ENCODE results near the gene REC8. TPM values are rescaled to one million over a fixed set of nuclear protein-coding genes. Genes with fewer than 3 reads are reported as not detected.

REC8 gene
- total and polyA plus RNA-seq, 9 donors = 4.9 to 75.4 (median 8.1) TPM

- H3K36me3 ChIP-seq = no peaks in the 10 kb centered on the region
- H3K27me3 ChIP-seq = no peaks in the 10 kb centered on the region
- 27 to 32% (median 30%) methylated on average over 13 of the region's 13 CpGs for WGBS, 3 donors
- TF ChIP-seq EP300 (IDR thresholded peaks at IDR 0.05) (no peak), CTCF (IDR thresholded peaks at IDR 0.05) (no peak), POLR2A (IDR thresholded peaks at IDR 0.05) (no peak)
- intact Hi-C loops (cut with DNase I) = no loop called here
- peak in 1 of 5 donors; percentile 40 for DNase-seq
- peaks cover 11% of the 10 kb centered on the region for H3K4me1 ChIP-seq (ENCODE audit: insufficient read depth)
- H3K4me3 ChIP-seq = peak overlapping the region; percentile 83
- peak overlapping the region; percentile 88 to 92 for H3K27ac ChIP-seq
- H3K9me3 ChIP-seq = no peaks in the 10 kb centered on the region
These were observed 35.0 kb upstream of the REC8 start for GRCh38 chr14:24136684-24137528.

- Histone ChIP-seq H3K36me3 (no peaks in the 10 kb centered on the region), H3K4me1 (ENCODE audit: insufficient read depth) (peaks cover 11% of the 10 kb centered on the region), H3K27me3 (no peaks in the 10 kb centered on the region), H3K27ac (peak overlapping the region in 1 of 2 donors; percentile 88), H3K9me3 (no peaks in the 10 kb centered on the region), H3K4me3 (no peak overlapping the region)
- intact Hi-C loops (cut with DNase I) = no loop called here
- DNase-seq = no peak
- TF ChIP-seq EP300 (IDR thresholded peaks at IDR 0.05) = no peak
- TF ChIP-seq POLR2A (IDR thresholded peaks at IDR 0.05) = no peak
- TF ChIP-seq CTCF (IDR thresholded peaks at IDR 0.05) = no peak
- WGBS, 3 donors = 80 to 84% (median 82%) methylated on average over 8 of the region's 8 CpGs
These were observed 34.1 kb upstream of the REC8 start for GRCh38 chr14:24137529-24138395.

- Histone ChIP-seq H3K27ac (no peak overlapping the region), H3K36me3 (no peaks in the 10 kb centered on the region), H3K9me3 (no peaks in the 10 kb centered on the region), H3K4me3 (no peak overlapping the region), H3K4me1 (ENCODE audit: insufficient read depth) (peaks cover 11% of the 10 kb centered on the region), H3K27me3 (no peaks in the 10 kb centered on the region)
- TF ChIP-seq EP300 (IDR thresholded peaks at IDR 0.05) (no peak), POLR2A (IDR thresholded peaks at IDR 0.05) (no peak), CTCF (IDR thresholded peaks at IDR 0.05) (no peak)
- intact Hi-C loops (cut with DNase I) = no loop called here
- DNase-seq = no peak
- WGBS, 3 donors = 72 to 78% (median 72%) methylated on average over 13 of the region's 13 CpGs
These were observed 33.2 kb upstream of the REC8 start for GRCh38 chr14:24138396-24139271.

All from ovary (tissue), 9 donors.